Measurements from ENCODE around the gene CTNNB1. TPM values are rescaled to one million over a fixed set of nuclear protein-coding genes. Genes with fewer than 3 reads are reported as not detected.

Gene CTNNB1
- total and polyA plus RNA-seq, 2 of the 13 experiments (the other 11 are each of a cell fraction or from before 2014, with no cell fraction given), result 398 to 489 TPM

- peak; percentile 96 to 100 for TF ChIP-seq MAFK (conservative IDR thresholded peaks at IDR 0.05 in 1 of 2, IDR thresholded peaks at IDR 0.05 in 1 of 2; ENCODE audit: low read length in 2 of 2)
- TF ChIP-seq, protein P1, sequence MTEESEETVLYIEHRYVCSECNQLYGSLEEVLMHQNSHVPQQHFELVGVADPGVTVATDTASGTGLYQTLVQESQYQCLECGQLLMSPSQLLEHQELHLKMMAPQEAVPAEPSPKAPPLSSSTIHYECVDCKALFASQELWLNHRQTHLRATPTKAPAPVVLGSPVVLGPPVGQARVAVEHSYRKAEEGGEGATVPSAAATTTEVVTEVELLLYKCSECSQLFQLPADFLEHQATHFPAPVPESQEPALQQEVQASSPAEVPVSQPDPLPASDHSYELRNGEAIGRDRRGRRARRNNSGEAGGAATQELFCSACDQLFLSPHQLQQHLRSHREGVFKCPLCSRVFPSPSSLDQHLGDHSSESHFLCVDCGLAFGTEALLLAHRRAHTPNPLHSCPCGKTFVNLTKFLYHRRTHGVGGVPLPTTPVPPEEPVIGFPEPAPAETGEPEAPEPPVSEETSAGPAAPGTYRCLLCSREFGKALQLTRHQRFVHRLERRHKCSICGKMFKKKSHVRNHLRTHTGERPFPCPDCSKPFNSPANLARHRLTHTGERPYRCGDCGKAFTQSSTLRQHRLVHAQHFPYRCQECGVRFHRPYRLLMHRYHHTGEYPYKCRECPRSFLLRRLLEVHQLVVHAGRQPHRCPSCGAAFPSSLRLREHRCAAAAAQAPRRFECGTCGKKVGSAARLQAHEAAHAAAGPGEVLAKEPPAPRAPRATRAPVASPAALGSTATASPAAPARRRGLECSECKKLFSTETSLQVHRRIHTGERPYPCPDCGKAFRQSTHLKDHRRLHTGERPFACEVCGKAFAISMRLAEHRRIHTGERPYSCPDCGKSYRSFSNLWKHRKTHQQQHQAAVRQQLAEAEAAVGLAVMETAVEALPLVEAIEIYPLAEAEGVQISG (CRISPR knock-in tag; IDR thresholded peaks at IDR 0.05), result peak; percentile 49; the same call in 1 of the 2 replicates
- TF ChIP-seq ZSCAN31 (CRISPR knock-in tag; IDR thresholded peaks at IDR 0.05; ENCODE audit: low read depth), result no peak
- TF ChIP-seq ZNF660 (CRISPR knock-in tag; IDR thresholded peaks at IDR 0.05; ENCODE audit: borderline replicate concordance, low read depth), result no peak
- TF ChIP-seq, protein P2, sequence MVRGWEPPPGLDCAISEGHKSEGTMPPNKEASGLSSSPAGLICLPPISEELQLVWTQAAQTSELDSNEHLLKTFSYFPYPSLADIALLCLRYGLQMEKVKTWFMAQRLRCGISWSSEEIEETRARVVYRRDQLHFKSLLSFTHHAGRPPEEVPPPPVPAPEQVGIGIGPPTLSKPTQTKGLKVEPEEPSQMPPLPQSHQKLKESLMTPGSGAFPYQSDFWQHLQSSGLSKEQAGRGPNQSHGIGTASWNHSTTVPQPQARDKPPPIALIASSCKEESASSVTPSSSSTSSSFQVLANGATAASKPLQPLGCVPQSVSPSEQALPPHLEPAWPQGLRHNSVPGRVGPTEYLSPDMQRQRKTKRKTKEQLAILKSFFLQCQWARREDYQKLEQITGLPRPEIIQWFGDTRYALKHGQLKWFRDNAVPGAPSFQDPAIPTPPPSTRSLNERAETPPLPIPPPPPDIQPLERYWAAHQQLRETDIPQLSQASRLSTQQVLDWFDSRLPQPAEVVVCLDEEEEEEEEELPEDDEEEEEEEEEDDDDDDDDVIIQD (CRISPR knock-in tag; IDR thresholded peaks at IDR 0.05; ENCODE audit: low read depth), result peak; percentile 98
- no peak for TF ChIP-seq ZNF577 (CRISPR knock-in tag; IDR thresholded peaks at IDR 0.05; ENCODE audit: borderline replicate concordance, low read depth)
- TF ChIP-seq BHLHE40 (IDR thresholded peaks at IDR 0.05; ENCODE audit: low read length), result 0 out of 2 replicates have a peak, but pooled peaks have one; percentile 11
- TF ChIP-seq, protein P3, sequence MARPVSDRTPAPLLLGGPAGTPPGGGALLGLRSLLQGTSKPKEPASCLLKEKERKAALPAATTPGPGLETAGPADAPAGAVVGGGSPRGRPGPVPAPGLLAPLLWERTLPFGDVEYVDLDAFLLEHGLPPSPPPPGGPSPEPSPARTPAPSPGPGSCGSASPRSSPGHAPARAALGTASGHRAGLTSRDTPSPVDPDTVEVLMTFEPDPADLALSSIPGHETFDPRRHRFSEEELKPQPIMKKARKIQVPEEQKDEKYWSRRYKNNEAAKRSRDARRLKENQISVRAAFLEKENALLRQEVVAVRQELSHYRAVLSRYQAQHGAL (CRISPR knock-in tag; IDR thresholded peaks at IDR 0.05; ENCODE audit: not compliant biosample characterization), result no peak
- no peak for TF ChIP-seq ZNF432 (CRISPR knock-in tag; IDR thresholded peaks at IDR 0.05; ENCODE audit: borderline replicate concordance)
- TF ChIP-seq ZNF496 (CRISPR knock-in tag; IDR thresholded peaks at IDR 0.05; ENCODE audit: insufficient replicate concordance), result no peak
- 0 out of 2 replicates have a peak, but pooled peaks have one; percentile 45 for TF ChIP-seq TSC22D2 (CRISPR knock-in tag; IDR thresholded peaks at IDR 0.05; ENCODE audit: borderline replicate concordance)
- no peak for TF ChIP-seq ZSCAN30 (CRISPR knock-in tag; IDR thresholded peaks at IDR 0.05)
- TF ChIP-seq, protein P4, sequence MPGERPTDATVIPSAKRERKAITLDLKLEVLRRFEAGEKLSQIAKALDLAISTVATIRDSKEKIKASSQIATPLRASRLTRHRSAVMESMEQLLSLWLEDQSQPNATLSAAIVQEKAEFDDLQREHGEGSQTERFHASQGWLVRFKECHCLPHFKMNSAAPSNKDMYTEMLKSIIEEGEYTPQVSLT (CRISPR knock-in tag; IDR thresholded peaks at IDR 0.05; ENCODE audit: borderline replicate concordance, low read depth), result no peak
- peak; percentile 78; the same call in 1 of the 2 replicates for TF ChIP-seq ETV5 (CRISPR knock-in tag; IDR thresholded peaks at IDR 0.05; ENCODE audit: borderline replicate concordance)
- TF ChIP-seq ZNF761 (CRISPR knock-in tag; conservative IDR thresholded peaks at IDR 0.05), result 0 out of 2 replicates have a peak, but pooled peaks have one; percentile 40
- TF ChIP-seq ZNF773 (CRISPR knock-in tag; IDR thresholded peaks at IDR 0.05; ENCODE audit: borderline replicate concordance), result no peak
- peak; percentile 98 for TF ChIP-seq PHF21A (CRISPR knock-in tag; IDR thresholded peaks at IDR 0.05)
- TF ChIP-seq PPARG (CRISPR knock-in tag; conservative IDR thresholded peaks at IDR 0.05), result peak; percentile 63; the same call in 1 of the 2 replicates
- TF ChIP-seq, protein P5, sequence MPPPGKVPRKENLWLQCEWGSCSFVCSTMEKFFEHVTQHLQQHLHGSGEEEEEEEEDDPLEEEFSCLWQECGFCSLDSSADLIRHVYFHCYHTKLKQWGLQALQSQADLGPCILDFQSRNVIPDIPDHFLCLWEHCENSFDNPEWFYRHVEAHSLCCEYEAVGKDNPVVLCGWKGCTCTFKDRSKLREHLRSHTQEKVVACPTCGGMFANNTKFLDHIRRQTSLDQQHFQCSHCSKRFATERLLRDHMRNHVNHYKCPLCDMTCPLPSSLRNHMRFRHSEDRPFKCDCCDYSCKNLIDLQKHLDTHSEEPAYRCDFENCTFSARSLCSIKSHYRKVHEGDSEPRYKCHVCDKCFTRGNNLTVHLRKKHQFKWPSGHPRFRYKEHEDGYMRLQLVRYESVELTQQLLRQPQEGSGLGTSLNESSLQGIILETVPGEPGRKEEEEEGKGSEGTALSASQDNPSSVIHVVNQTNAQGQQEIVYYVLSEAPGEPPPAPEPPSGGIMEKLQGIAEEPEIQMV (CRISPR knock-in tag; IDR thresholded peaks at IDR 0.05; ENCODE audit: low read depth), result peak; percentile 62
- peak; percentile 96 for TF ChIP-seq HMG20B (CRISPR knock-in tag; conservative IDR thresholded peaks at IDR 0.05)
Observed at GRCh38 chr3:41267975-41268640, 68.8 kb downstream of the CTNNB1 start (continued).

Measured in HepG2 (cell line).